Globus pallidus (tissue), 1 donor: ENCODE measurements around the gene CAMK1G.

ENCODE experiments used
- DNase-seq: peaks from one replicate; pipeline ENCODE4 v3.0.0-alpha.2; 2015; ENCODE audit warnings: low spot score

CAMK1G gene

GRCh38 chr1:209620487-209620884 lies 37.0 kb downstream of the CAMK1G start:
- no peak for DNase-seq

- DNase-seq, result no peak
These were observed 37.8 kb downstream of the CAMK1G start for GRCh38 chr1:209621286-209621685.

DNA sequence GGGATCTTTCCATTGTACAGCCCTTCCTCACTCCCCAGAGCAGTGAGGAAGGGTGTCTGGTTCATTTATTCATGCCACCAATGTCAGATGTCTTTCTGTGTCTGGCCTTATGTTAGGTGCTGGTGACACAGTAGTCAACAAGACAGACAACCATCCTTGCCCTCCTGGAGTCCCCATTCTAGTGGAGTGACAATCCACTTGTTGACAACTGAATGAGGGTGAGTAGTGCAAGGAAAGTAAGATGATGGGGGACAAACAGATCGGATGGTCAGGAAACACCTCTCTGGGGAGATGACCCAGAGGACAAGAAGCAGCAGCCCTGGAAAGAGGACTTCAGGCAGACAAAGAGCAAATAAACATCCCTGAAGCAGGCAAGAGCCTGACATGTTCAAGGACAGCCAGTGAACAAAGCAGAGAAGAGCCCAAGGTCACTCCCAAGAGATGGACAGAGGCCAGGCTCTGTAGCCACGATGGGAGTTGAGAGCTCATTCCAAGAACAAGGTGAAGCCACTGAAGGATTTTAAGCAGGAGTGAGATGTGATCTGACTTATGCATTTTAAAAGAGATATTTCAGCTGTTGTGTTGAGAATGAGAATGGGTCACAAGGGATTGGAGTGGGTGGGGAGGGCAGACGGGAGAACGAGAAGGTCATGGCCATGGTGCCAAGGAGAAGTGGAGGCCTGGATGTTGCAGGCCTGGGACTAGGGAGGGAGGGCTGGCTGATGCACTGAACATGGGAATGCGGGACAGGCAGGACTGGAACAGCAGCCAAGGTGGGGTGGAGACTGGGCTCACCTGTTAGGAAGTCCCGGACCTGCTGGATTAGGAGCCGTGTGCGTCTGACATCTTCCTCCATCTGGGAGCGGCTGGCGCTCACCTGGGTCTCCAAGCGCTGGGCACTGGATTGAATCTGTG lies 38.5 kb downstream of the CAMK1G start:
- DNase-seq, result no peak

DNA sequence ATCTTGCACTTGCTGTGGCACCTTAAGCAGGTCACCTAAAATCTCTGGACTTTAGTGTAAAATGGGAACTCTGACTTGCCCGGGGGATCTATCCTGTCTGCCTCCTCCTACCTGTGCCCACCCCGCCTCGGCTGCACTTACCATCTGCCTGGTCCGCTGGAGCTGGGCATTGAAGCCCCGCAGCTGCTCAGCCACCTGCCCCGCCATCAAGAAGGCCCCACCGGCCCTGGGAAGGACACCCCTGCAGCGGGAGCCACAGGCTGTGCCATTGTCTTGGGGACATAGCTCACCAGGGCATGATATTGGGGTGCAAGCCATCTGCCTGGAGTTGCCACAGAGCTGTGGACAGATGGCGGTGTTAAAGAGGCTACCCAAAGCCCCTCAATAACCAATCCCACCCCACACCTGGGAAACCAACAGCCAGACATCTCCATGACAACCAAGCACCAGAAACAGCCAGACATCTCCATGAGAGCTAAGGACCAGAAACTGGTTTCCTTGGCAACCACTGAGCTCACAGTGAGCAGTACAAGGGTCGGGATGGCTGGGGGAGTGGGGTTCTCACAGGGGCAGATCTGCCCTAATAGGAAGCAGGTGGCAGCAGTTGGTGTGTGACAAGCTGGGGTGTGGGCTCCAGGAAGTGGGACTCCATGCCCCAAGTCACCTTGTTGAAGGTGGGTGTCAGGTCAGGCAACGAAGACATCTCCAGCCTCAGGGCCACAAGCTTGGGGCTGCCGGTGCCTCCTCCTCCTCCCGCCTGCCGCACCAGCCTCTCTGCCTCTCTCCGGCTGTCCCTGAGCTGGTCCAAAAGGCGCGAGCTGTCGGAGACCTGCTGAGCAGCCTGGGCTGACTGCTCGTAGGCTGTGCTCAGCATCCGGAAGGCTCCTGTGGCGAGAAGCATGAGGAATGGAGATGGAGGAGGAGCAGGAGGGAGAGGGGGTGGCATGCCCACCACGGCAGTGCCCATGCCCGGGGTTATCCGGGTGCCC lies 39.6 kb downstream of the CAMK1G start:
- DNase-seq, result no peak

DNA sequence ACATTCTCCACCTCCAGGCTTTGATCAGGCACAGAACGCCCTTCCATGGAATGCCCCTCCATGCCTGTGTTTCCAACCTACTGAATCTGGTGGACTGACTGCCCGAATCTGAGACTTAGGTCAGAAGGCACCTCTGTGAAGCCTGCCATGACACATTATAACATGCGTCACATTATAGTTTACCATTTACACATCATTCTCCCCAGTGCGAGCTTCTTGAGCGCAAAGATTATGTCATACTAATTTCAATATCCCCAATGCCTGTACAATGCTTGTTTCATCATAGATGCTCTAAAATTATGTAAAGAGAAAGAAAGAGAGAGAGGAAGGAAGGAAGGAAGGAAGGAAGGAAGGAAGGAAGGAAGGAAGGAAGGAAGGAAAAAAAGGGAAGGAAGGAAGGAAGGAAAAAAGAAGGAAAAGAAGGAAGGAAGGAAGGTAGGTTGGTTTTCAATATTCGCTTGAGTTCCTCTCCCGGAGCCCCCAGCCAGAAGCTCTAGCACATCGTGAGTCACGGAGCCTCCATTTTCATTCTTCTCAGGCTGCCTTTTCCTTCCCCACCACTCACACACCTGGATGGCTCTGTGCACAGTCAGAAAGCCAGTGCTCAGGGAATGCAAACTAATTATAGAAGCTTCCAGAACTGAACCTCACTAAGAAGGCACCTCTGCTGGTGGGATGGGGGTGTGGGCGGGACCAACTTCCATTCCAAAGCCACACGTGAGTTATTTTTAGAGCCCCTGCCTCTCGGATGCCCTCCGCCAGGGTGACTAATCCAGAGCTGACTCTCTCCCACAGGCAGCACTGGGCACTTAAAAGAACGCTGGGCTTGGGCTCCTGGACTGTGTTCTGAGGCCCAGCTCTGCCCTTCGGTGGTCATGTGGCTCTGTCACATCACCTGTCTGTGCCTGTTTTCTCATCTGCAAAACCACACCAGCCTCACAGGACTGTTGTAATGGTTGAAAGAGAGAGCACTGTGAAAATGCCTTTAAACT lies 41.3 kb downstream of the CAMK1G start:
- no peak for DNase-seq

- DNase-seq, result no peak
These were observed 42.3 kb downstream of the CAMK1G start for GRCh38 chr1:209625791-209626285.

DNA sequence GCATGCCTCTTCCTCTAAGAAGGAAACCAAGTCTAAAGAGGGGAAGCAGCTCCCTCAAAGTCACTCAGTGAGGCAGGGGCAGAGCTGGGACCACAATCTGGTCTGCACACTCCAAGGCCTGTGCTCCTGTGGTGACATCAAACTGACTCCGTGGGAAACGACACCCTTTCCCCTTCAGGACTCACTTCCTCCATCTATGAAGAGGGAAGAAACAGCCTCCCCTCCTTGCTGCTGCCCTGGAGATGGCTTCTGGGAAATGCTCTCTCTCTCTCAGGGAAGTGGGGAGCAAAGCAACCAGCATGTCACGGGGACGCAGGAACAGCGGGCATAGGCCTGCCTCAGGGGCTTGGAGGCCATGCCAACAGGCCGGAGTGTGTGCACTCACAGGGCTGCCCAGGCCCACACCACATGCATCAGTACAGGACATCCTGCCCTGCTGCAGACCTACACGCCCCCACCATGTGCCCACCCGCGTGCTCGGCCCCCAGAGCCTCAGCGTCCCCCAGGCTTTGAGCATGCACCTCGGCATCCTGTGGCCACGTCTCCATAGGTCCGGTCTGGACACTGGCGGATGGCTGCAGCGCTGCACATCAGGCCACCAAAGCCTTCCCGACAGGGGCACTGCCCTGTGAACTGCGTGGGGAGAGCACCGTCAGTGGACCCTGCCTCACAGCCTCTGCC lies 43.0 kb downstream of the CAMK1G start:
- no peak for DNase-seq

- DNase-seq, result no peak
These were observed 43.7 kb downstream of the CAMK1G start for GRCh38 chr1:209627027-209627731.

DNA sequence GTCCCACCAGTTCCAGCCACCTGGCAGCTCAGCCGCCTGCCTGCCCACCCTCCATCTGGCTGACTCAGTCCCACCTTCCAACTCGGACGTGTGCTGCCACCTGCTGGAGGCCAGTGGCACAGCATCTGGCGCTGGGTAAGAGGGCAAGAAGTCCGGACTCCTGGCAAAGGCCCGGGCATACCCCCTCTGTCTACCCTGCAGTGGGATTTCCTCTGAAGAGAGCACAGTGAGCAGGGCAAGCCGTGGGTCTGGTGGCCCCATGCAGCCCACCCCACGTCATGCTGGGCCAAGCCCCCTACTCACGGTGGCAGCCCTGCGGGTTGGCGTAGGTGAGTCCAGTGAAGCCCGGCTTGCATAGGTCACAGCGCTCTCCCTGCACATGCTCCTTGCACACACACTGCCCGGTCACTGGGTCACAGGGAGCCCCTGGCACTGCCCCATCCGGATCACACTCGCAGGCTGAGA lies 44.2 kb downstream of the CAMK1G start:
- DNase-seq, result peak; percentile 78

- DNase-seq, result no peak
These were observed 45.2 kb downstream of the CAMK1G start for GRCh38 chr1:209628618-209629299.

DNA sequence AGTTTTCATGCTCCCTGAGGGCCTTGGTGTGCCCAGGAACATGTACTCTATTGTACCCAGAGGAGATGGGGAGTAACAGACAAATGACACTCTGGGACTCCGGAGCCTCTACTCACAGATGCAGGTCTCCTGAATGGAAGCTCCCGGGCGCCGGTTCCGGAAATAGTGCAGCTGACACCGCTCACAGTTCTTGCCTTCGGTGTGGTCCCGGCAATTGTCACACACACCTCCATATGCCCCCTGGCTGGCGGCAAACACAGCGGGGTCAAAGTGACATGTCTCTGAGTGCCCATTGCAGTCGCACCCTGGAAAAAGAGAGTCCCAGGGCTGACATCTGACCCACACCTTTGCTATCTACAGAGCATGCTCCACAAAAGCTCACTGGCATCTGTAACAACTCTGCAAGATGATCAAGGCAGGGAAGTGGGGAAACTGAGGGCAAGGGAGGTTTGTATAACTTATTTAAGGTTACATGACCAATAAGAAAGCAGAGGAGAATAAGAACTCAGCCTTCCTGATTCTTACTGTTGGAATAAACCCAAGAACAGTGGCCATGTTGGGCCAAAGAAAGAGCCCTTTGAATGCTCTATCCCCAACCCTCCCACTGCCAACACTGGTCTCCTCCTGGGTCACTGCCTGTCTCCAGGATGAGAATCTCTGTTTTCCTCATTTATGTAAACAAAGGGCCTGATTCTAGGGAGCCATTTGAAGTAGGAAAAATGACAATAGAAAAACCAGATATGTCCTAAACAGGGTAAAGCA lies 46.3 kb downstream of the CAMK1G start:
- peak; percentile 87 for DNase-seq

DNA sequence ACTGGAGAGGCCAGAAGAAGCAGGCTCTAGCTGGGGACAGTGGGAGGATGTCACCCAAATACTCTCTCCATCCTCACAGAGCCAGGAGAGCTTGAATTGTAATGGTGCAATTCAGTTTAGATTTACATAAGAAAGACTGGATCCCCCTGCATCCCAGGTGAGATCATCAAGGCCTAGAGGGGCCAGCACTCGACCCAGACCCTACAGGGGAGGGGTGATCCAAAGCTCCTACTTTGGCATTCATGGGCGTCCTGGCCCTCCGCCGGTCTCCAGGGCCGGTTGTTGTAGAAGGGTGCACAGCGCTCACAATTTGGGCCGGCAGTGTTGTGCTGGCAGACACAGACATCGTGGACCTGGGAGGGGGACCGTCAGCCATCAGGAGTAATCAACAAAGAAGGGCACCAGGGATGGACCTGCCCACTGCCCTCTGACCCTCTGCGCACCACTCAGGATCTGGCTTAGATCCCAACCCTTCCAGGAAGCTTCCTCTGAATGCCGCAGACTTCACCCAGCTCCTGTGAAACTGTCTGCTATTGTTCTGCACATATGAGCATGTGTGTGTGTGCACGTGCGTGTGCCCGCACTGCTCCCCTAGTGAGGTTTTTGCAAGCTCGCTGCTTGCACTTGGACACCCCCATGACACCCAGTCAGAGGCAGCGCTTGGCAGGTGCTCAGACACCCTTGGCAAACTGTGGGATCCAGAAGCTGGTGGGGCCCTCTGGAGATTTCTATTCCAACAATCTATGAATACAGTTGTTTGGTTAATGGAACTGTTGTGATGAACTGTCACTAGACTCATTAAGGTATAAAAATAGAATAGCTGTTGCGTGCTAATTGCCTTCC lies 47.1 kb downstream of the CAMK1G start:
- DNase-seq, result peak; percentile 48

DNA sequence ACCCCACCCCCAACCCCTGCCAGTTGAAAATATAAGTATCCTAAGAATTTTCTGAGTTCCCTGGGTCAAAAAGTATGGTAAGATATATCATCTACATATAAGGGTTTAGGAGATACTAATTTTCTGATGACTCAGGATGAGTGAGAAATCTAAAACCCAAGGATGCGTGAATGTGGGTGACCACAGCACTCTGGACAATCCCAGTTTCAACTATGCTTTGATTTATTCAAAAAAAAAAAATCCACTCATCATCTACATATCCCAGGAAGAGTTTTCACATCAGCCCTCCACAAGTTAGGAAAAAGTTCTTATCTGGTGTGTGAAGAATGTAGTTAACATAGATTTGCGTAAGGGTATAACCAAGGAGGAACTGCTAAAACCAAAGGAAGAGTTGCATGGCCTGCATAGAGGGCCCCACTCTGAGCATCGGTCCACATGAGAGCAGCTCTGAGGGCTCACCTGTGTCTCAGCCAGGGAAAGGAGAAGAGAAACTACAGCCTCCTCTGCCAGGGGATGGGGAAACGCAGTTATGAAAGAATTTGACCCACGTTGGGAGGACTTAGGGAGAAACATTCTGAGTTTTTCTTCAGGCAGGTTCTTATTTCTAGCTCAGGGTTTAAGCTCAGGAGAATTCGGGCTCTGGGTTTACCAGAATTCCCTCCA lies 50.0 kb downstream of the CAMK1G start:
- DNase-seq, result no peak

- DNase-seq, result no peak
These were observed 50.7 kb downstream of the CAMK1G start for GRCh38 chr1:209634005-209634737.

GRCh38 chr1:209635850-209636249 lies 52.3 kb downstream of the CAMK1G start:
- no peak for DNase-seq

DNA sequence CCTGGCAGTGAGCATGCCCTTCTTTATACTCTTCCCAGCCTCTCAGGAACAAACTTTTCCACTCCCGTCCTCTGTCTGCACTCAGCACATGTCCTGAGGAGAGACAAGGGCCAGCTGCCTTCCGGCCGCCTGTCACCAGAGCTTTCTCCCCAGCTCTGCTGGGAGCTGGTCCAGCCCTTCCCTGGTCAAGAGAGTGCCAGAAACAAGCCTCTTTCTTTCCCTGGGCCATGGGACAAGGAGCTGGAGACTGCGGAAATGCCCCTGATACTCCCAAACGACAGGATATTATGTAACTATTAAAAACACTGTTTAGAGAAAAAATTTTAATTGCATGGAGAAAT lies 58.3 kb downstream of the CAMK1G start:
- DNase-seq, result peak; percentile 93
